ENCODE results near the gene TRIB2.

The TRIB2 gene

GRCh38 chr2:12773586-12774394 is 57.1 kb downstream of the TRIB2 start:
- H3K27me3 ChIP-seq (ENCODE audit: insufficient read depth, insufficient read length), result no peaks in the 10 kb centered on the region
- no peaks in the 10 kb centered on the region for H3K36me3 ChIP-seq (ENCODE audit: insufficient read depth, insufficient read length, low read length)
- no peak overlapping the region for H3K4me3 ChIP-seq (ENCODE audit: insufficient read length, low read depth)
- TF ChIP-seq ZNF274 (IDR thresholded peaks at IDR 0.05; ENCODE audit: low read depth, low read length) (no peak), SUZ12 (IDR thresholded peaks at IDR 0.05; ENCODE audit: extremely low read depth, insufficient read depth, insufficient read length) (no peak), YY1 (IDR thresholded peaks at IDR 0.05; ENCODE audit: insufficient read depth, insufficient read length) (no peak)
- peaks cover 2% of the 10 kb centered on the region for H3K4me1 ChIP-seq (ENCODE audit: insufficient read depth, insufficient read length)
- no peak overlapping the region for H3K9ac ChIP-seq (ENCODE audit: insufficient read length, low read depth)
- DNase-seq (ENCODE audit: low read depth, low spot score), result no peak
- H3K9me3 ChIP-seq (ENCODE audit: insufficient read depth, low read length), result no peaks in the 10 kb centered on the region

- H3K27me3 ChIP-seq (ENCODE audit: insufficient read depth, insufficient read length), result no peaks in the 10 kb centered on the region
- H3K9ac ChIP-seq (ENCODE audit: insufficient read length, low read depth), result no peak overlapping the region
- TF ChIP-seq SUZ12 (IDR thresholded peaks at IDR 0.05; ENCODE audit: extremely low read depth, insufficient read depth, insufficient read length) (no peak), ZNF274 (IDR thresholded peaks at IDR 0.05; ENCODE audit: low read depth, low read length) (no peak), YY1 (IDR thresholded peaks at IDR 0.05; ENCODE audit: insufficient read depth, insufficient read length) (no peak)
- peaks cover 2% of the 10 kb centered on the region for H3K4me1 ChIP-seq (ENCODE audit: insufficient read depth, insufficient read length)
- H3K9me3 ChIP-seq (ENCODE audit: insufficient read depth, low read length), result no peaks in the 10 kb centered on the region
- no peak overlapping the region for H3K4me3 ChIP-seq (ENCODE audit: insufficient read length, low read depth)
- H3K36me3 ChIP-seq (ENCODE audit: insufficient read depth, insufficient read length, low read length), result no peaks in the 10 kb centered on the region
- no peak for DNase-seq (ENCODE audit: low read depth, low spot score)
Observed at GRCh38 chr2:12774395-12774727, 57.6 kb downstream of the TRIB2 start.

- no peaks in the 10 kb centered on the region for H3K27me3 ChIP-seq (ENCODE audit: insufficient read depth, insufficient read length)
- no peaks in the 10 kb centered on the region for H3K36me3 ChIP-seq (ENCODE audit: insufficient read depth, insufficient read length, low read length)
- no peaks in the 10 kb centered on the region for H3K9me3 ChIP-seq (ENCODE audit: insufficient read depth, low read length)
- no peak overlapping the region for H3K4me3 ChIP-seq (ENCODE audit: insufficient read length, low read depth)
- TF ChIP-seq SUZ12 (IDR thresholded peaks at IDR 0.05; ENCODE audit: extremely low read depth, insufficient read depth, insufficient read length) (no peak), YY1 (IDR thresholded peaks at IDR 0.05; ENCODE audit: insufficient read depth, insufficient read length) (no peak), ZNF274 (IDR thresholded peaks at IDR 0.05; ENCODE audit: low read depth, low read length) (no peak)
- no peaks in the 10 kb centered on the region for H3K4me1 ChIP-seq (ENCODE audit: insufficient read depth, insufficient read length)
- H3K9ac ChIP-seq (ENCODE audit: insufficient read length, low read depth), result no peak overlapping the region
- DNase-seq (ENCODE audit: low read depth, low spot score), result no peak
Observed at GRCh38 chr2:12776521-12776961, 59.8 kb downstream of the TRIB2 start.

- H3K4me1 ChIP-seq (ENCODE audit: insufficient read depth, insufficient read length), result no peaks in the 10 kb centered on the region
- H3K27me3 ChIP-seq (ENCODE audit: insufficient read depth, insufficient read length), result no peaks in the 10 kb centered on the region
- DNase-seq (ENCODE audit: low read depth, low spot score), result no peak
- H3K4me3 ChIP-seq (ENCODE audit: insufficient read length, low read depth), result no peak overlapping the region
- H3K9ac ChIP-seq (ENCODE audit: insufficient read length, low read depth), result no peak overlapping the region
- H3K36me3 ChIP-seq (ENCODE audit: insufficient read depth, insufficient read length, low read length), result no peaks in the 10 kb centered on the region
- no peaks in the 10 kb centered on the region for H3K9me3 ChIP-seq (ENCODE audit: insufficient read depth, low read length)
- no peak for TF ChIP-seq SUZ12 (IDR thresholded peaks at IDR 0.05; ENCODE audit: extremely low read depth, insufficient read depth, insufficient read length)
- TF ChIP-seq YY1 (IDR thresholded peaks at IDR 0.05; ENCODE audit: insufficient read depth, insufficient read length), result no peak
- no peak for TF ChIP-seq ZNF274 (IDR thresholded peaks at IDR 0.05; ENCODE audit: low read depth, low read length)
Observed at GRCh38 chr2:12778369-12778768, 61.6 kb downstream of the TRIB2 start.

DNA sequence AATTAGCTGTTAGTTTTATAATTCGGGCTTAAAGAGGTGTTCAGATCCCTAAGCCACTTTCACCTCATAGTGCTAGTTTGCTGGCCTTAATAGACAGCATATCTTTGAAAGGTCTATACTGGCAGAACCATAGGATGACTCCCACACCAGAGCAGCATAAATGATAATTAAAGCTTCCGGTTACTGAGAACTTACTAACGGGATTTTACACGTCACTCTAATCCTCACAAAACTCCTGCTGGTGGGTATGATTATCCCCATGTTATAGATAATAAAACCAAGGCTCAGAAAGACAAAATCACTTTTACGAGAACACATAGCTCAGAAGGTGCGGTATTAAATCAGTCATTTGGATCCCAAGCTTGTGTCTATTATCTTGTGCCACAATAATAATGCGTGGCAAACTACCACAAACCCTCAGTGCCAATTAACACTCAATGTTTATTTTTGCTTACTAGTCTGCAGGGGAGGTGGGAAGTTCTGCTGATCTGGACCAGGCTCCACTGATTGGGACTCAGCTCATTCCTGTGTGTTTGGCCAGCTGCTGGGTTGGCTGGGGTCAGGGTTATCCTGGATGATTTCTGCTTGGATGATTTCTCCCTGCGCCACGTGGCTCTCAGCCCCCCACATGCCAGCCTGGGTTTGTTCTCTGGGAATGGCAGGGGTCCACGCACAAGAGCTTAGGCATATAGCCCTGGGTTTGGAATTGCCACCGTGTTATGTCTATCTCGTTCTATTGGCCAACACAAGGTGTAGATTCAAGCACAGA is 62.3 kb downstream of the TRIB2 start:
- H3K9me3 ChIP-seq (ENCODE audit: insufficient read depth, low read length), result no peaks in the 10 kb centered on the region
- no peak overlapping the region for H3K9ac ChIP-seq (ENCODE audit: insufficient read length, low read depth)
- no peaks in the 10 kb centered on the region for H3K36me3 ChIP-seq (ENCODE audit: insufficient read depth, insufficient read length, low read length)
- TF ChIP-seq SUZ12 (IDR thresholded peaks at IDR 0.05; ENCODE audit: extremely low read depth, insufficient read depth, insufficient read length), result no peak
- H3K4me1 ChIP-seq (ENCODE audit: insufficient read depth, insufficient read length), result no peaks in the 10 kb centered on the region
- no peaks in the 10 kb centered on the region for H3K27me3 ChIP-seq (ENCODE audit: insufficient read depth, insufficient read length)
- no peak overlapping the region for H3K4me3 ChIP-seq (ENCODE audit: insufficient read length, low read depth)
- DNase-seq (ENCODE audit: low read depth, low spot score), result no peak

- DNase-seq (ENCODE audit: low read depth, low spot score), result no peak
- Histone ChIP-seq H3K36me3 (ENCODE audit: insufficient read depth, insufficient read length, low read length) (no peaks in the 10 kb centered on the region), H3K4me1 (ENCODE audit: insufficient read depth, insufficient read length) (no peaks in the 10 kb centered on the region), H3K4me3 (ENCODE audit: insufficient read length, low read depth) (no peak overlapping the region), H3K9ac (ENCODE audit: insufficient read length, low read depth) (no peak overlapping the region), H3K9me3 (ENCODE audit: insufficient read depth, low read length) (peaks cover 10% of the 10 kb centered on the region; the same call in 1 of the 2 replicates), H3K27me3 (ENCODE audit: insufficient read depth, insufficient read length) (no peaks in the 10 kb centered on the region)
- no peak for TF ChIP-seq YY1 (IDR thresholded peaks at IDR 0.05; ENCODE audit: insufficient read depth, insufficient read length)
- TF ChIP-seq ZNF274 (IDR thresholded peaks at IDR 0.05; ENCODE audit: low read depth, low read length), result no peak
- TF ChIP-seq SUZ12 (IDR thresholded peaks at IDR 0.05; ENCODE audit: extremely low read depth, insufficient read depth, insufficient read length), result no peak
Observed at GRCh38 chr2:12781329-12781728, 64.6 kb downstream of the TRIB2 start.

Measured in NT2/D1 (cell line).